Retina (tissue), 1 donor: ENCODE results near the gene OR52E8.

ENCODE experiments used
- DNase-seq: peaks from one replicate; pipeline ENCODE4 v3.0.0-alpha.2; 2016

The OR52E8 gene

DNA sequence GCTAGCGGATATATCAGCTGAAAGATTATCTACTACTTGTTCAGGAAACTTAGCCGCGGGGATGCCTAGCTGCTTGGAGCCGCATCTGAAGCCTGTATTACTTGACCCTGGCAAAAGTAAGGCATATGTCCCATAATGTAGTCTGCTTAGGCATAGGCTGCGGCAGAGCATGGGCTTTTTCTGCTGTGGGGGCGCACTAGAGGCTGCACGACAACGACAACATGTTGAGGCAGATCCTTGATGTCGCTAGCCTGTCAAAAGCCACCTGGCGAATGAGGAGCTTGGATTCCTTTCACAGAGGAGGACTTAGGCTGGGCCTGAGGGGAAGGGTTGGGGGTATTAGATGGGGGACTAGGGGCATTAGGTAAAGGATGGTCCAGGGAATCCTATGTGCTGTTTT lies 49.9 kb downstream of the OR52E8 start:
- DNase-seq, result no peak
